GM12891 (cell line): ENCODE results near the gene VIPR1.

Experiments
- POLR2A ChIP-seq: IDR thresholded peaks from 2 replicates; pipeline ENCODE4 v1.6.1; 2011; ENCODE audit warnings: low read depth, low read length, control low read depth
- POLR2AphosphoS5 ChIP-seq: IDR thresholded peaks from 2 replicates; pipeline ENCODE4 v1.6.1; 2011; ENCODE audit warnings: low read depth, low read length, control low read depth
- SPI1 ChIP-seq: IDR thresholded peaks from 2 replicates; pipeline ENCODE4 v1.6.1; 2011; ENCODE audit warnings: low read depth, low read length, control low read depth
- TAF1 ChIP-seq: IDR thresholded peaks from 2 replicates; pipeline ENCODE4 v1.6.1; 2011; ENCODE audit warnings: low read depth, low read length, control low read depth

- no peak for TF ChIP-seq POLR2A
- TF ChIP-seq POLR2AphosphoS5 = no peak
- TF ChIP-seq SPI1 = no peak
- TF ChIP-seq TAF1 = no peak
Measured at GRCh38 chr3:42578054-42578453, 75.6 kb downstream of the VIPR1 start.
